Heart right ventricle (tissue), 16 donors: ENCODE measurements around the gene RIMBP2. TPM values are rescaled to one million over a fixed set of nuclear protein-coding genes. Genes with fewer than 3 reads are reported as not detected.

Experiments
- ATAC-seq, 8 donors: fragments of 200-7000 bp; cut with Tn5 transposase; one replicate each; pipeline ENCODE4 v1.9.1; 2020; ENCODE audit warnings: mild to moderate bottlenecking in 8 of 8, moderate library complexity in 8 of 8, moderate number of reproducible peaks in 1 of 8
- DNase-seq, 2 donors: peaks; one replicate each; pipeline ENCODE4 v3.0.0-alpha.2; 2020
- H3K27ac ChIP-seq, 10 donors: fragments of 200-600 bp; sonication (generic) in 2 of 10; one replicate each; pipeline versions ENCODE4 v1.5.0 to v1.8.0; 2020 to 2022; ENCODE audit warnings: mild to moderate bottlenecking in 3 of 10
- H3K27me3 ChIP-seq, 7 donors: fragments of 200-600 bp; one replicate each; pipeline ENCODE4 v1.8.0; 2021 to 2022; ENCODE audit warnings: mild to moderate bottlenecking in 2 of 7
- H3K36me3 ChIP-seq, 9 donors: fragments of 200-600 bp; sonication (generic) in 1 of 9; one replicate each; pipeline versions ENCODE4 v1.5.0 to v1.8.0; 2020 to 2022; ENCODE audit warnings: mild to moderate bottlenecking in 2 of 9
- H3K4me1 ChIP-seq, 9 donors: fragments of 200-600 bp; sonication (generic) in 1 of 9; one replicate each; pipeline versions ENCODE4 v1.5.0 to v1.8.0; 2020 to 2022; ENCODE audit warnings: mild to moderate bottlenecking in 4 of 9
- H3K4me3 ChIP-seq, 10 donors: fragments of 200-600 bp; sonication (generic) in 2 of 10; one replicate each; pipeline versions ENCODE4 v1.5.0 to v1.8.0; 2020 to 2022; ENCODE audit warnings: mild to moderate bottlenecking in 7 of 10, moderate library complexity in 2 of 10
- H3K9me3 ChIP-seq, 11 donors: fragments of 200-600 bp in 10 of 11; sonication (generic) in 2 of 11; one replicate each; pipeline versions ENCODE4 v1.5.0 to v1.8.0; 2013 to 2022; ENCODE audit warnings: mild to moderate bottlenecking in 2 of 11, control low read depth in 1 of 11, moderate library complexity in 1 of 11
- CTCF ChIP-seq, 9 donors: fragments of 200-600 bp; sonication (generic) in 2 of 9; IDR thresholded peaks; one replicate each; pipeline versions ENCODE4 v1.5.0 to v1.8.0; 2021 to 2022; ENCODE audit warnings: antibody characterized with exemption in 9 of 9, mild to moderate bottlenecking in 5 of 9, moderate library complexity in 1 of 9
- WGBS, 2 donors: extraction: QIAGEN DNeasy Blood & Tissue Kit; methylation state at CpG; one replicate each; pipeline ENCODE4 v1.1.7; 2013; ENCODE audit warnings: inconsistent platforms in 1 of 2; 5-methylcytosine and 5-hydroxymethylcytosine counted together
- intact Hi-C, 10 donors: fragments of 100-400 bp; cut with DNase I; formaldehyde crosslinking; loops; one replicate each; pipeline versions ENCODE4 v1.11.1 to v1.14.2; 2022
- polyA plus RNA-seq, 2 donors: library from polyadenylated mRNA; stranded (reverse); fragments of 200-250 nt; gene quantifications; one replicate each; pipeline ENCODE4 v1.2.3, GENCODE V29; 2013
- total RNA-seq, 10 donors: library from RNA; stranded (reverse); fragmentation: NEBNext Ultra II Directional in 3 of 10; extraction: Animal tissue kit (Norgen Biotek cat#: 25700) in 3 of 10; gene quantifications; one replicate each; pipeline versions ENCODE4 v1.2.1 to v1.2.4, GENCODE V29; 2021 to 2023
- donor health status: Arrhythmogenic right ventricular cardiomyopathy.
- donor health status: ischemic (EF 13 %, LVEDD 7.1; RV severe dilation, severe dysfunction).
- donor health status: healthy with polysubstance abuse.
- donor health status: DM: no; HTN: yes; CAD: no.
- donor health status: DM: no; HTN: no; CAD: no.
- donor health status: ischemic (EF 25% LVEDD 6.9; RV normal size, moderate dysfunction).
- donor health status: ischemic (EF 25% LVEDD 5.7; RV mildly dilated, moderate dysfunction).
- donor health status: healthy.
- donor health status: DM: yes; HTN: yes; CAD: no.
- donor health status: Ischemic cardiomyopathy.
- donor health status: ischemic (EF 35%, LVEDD 5.7; RV mildly dilated, moderate dysfunction).
- donor health status: nonischemic (EF 11% LVEDD 7.7; RV severe dilation, severe dysfunction).
- donor health status: DM: yes; HTN: yes; CAD: no.
- donor health status: PGD.
- donor health status: ischemic (EF 29% LVEDD 5.4; RV normal size, mild dysfunction).
- donor health status: nonischemic (EF 23%, LVEDD 6.1; RV moderate dilation, normal function).

RIMBP2 gene
- total and polyA plus RNA-seq, 12 donors: 0.01 to 0.17 (median 0.05) TPM; not detected in 9

- no peak overlapping the region for H3K4me3 ChIP-seq
- no peak overlapping the region for H3K27ac ChIP-seq
- WGBS, 2 donors: 58 to 67% methylated on average over 3 of the region's 3 CpGs
- H3K36me3 ChIP-seq: no peaks in the 10 kb centered on the region
- peaks cover 0 to 4% (median 0%) of the 10 kb centered on the region in 7 donors for H3K27me3 ChIP-seq
- no peaks in the 10 kb centered on the region for H3K4me1 ChIP-seq
- ATAC-seq: no peak
- peaks cover 0 to 20% (median 0%) of the 10 kb centered on the region in 11 donors for H3K9me3 ChIP-seq
- TF ChIP-seq CTCF (IDR thresholded peaks at IDR 0.05): no peak
- no peak for DNase-seq
- intact Hi-C loops: no loop called here
Observed at GRCh38 chr12:130622803-130623202, 93.3 kb downstream of the RIMBP2 start.

DNA sequence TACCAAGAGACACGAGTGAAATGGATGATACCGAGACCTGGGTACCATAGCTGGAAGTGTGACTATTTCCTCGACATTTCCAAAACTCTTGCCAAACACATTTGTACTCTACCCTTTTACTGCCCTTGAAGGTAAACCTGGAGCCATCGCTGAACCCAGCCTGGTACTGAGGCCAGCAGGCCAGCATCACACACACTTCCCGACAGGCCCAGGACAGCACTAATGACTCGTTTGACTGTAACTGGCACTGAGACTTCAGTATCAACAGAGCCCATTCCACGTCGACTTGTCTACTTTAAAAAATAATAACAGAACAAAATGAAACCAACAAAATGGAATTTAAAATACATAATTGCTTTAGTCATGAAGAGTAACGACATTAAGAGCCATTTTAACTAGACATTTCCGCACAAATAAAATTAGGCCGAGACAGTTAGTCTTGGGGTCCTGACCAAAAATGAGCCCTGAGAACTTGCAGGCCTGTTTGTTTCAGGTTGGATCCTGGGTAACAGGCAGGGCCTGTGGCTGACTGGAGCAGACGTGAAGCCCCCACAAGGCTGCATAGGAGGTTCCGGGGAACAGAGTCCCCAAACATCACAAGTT lies 94.3 kb downstream of the RIMBP2 start:
- intact Hi-C loops: no loop called here
- TF ChIP-seq CTCF (IDR thresholded peaks at IDR 0.05): no peak
- Histone ChIP-seq H3K27me3 (peaks cover 0 to 4% (median 0%) of the 10 kb centered on the region in 7 donors), H3K4me3 (no peak overlapping the region), H3K36me3 (no peaks in the 10 kb centered on the region), H3K4me1 (no peaks in the 10 kb centered on the region), H3K27ac (no peak overlapping the region), H3K9me3 (peaks cover 0 to 20% (median 0%) of the 10 kb centered on the region in 11 donors)
- 89 to 93% methylated on average over 13 of the region's 13 CpGs for WGBS, 2 donors
- DNase-seq: no peak
- no peak for ATAC-seq

GRCh38 chr12:130620756-130621155 lies 95.3 kb downstream of the RIMBP2 start:
- Histone ChIP-seq H3K4me1 (no peaks in the 10 kb centered on the region), H3K9me3 (peaks cover 0 to 20% (median 0%) of the 10 kb centered on the region in 11 donors), H3K4me3 (no peak overlapping the region), H3K27ac (no peak overlapping the region), H3K36me3 (no peaks in the 10 kb centered on the region), H3K27me3 (peaks cover 0 to 4% (median 0%) of the 10 kb centered on the region in 7 donors)
- ATAC-seq: no peak
- no peak for TF ChIP-seq CTCF (IDR thresholded peaks at IDR 0.05)
- no peak for DNase-seq
- intact Hi-C loops: no loop called here
- 81 to 82% methylated on average over 6 of the region's 6 CpGs for WGBS, 2 donors

DNA sequence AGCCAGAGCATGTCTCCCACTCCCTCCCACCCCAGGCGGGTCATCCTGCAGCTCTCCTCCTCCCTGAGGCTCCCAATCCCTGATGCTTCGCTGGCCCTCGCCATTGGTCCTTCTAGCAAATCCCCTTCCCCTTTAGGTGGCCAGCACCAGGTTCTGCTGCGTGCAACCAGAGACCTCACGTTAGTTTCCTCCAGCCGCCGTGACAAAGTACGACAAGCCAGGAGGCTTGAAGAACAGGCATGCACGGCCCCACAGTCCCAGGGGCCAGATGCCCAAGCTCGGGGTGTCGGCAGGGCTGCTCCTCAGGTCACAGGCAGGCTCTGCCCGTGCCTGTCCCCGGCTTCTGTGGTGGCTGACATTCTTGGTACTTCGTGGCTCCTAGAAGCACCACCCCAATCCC lies 95.8 kb downstream of the RIMBP2 start:
- 87% methylated on average over 14 of the region's 14 CpGs for WGBS, 2 donors
- ATAC-seq (no peak), DNase-seq (no peak)
- intact Hi-C loops: no loop called here
- no peak overlapping the region for H3K27ac ChIP-seq
- H3K9me3 ChIP-seq: peaks cover 0 to 20% (median 0%) of the 10 kb centered on the region in 11 donors
- H3K36me3 ChIP-seq: no peaks in the 10 kb centered on the region
- H3K4me1 ChIP-seq: no peaks in the 10 kb centered on the region
- no peak overlapping the region for H3K4me3 ChIP-seq
- peaks cover 0 to 6% (median 0%) of the 10 kb centered on the region in 7 donors for H3K27me3 ChIP-seq
- TF ChIP-seq CTCF (IDR thresholded peaks at IDR 0.05): no peak
